Immature natural killer cell (primary cell): ENCODE results near the gene TTL. TPM values are rescaled to one million over a fixed set of nuclear protein-coding genes. Genes with fewer than 3 reads are reported as not detected.
"Not testable (repeated sequence)": the region's sequence is repeated elsewhere in the genome, so short reads cannot be mapped to it uniquely, and the experiment has no call there.

Experiments used
- DNase-seq, 3 donors: peaks; one replicate each; pipeline ENCODE4 v3.0.0; 2022; ENCODE audit warnings: mixed read lengths in 1 of 3
- H3K27ac Mint-ChIP-seq, 6 donors: one replicate each; pipeline ENCODE4 v1.8.0; 2020; ENCODE audit warnings: mixed read lengths in 6 of 6, mild to moderate bottlenecking in 5 of 6, inconsistent platforms in 4 of 6, moderate library complexity in 3 of 6
- H3K27me3 Mint-ChIP-seq, 3 donors: one replicate each; pipeline ENCODE4 v1.8.0; 2020 to 2021; ENCODE audit warnings: low read depth in 3 of 3, mild to moderate bottlenecking in 3 of 3, mixed read lengths in 3 of 3, moderate library complexity in 3 of 3, inconsistent platforms in 1 of 3
- H3K36me3 Mint-ChIP-seq, 3 donors: one replicate each; pipeline ENCODE4 v1.8.0; 2020; ENCODE audit warnings: mixed read lengths in 3 of 3, inconsistent platforms in 2 of 3, mild to moderate bottlenecking in 2 of 3
- H3K4me1 Mint-ChIP-seq, 2 donors: one replicate each; pipeline ENCODE4 v1.8.0; 2020; ENCODE audit warnings: inconsistent platforms in 2 of 2, mild to moderate bottlenecking in 2 of 2, mixed read lengths in 2 of 2, moderate library complexity in 1 of 2
- H3K4me3 Mint-ChIP-seq, 5 donors: one replicate each; pipeline ENCODE4 v1.8.0; 2020; ENCODE audit warnings: mild to moderate bottlenecking in 5 of 5, mixed read lengths in 5 of 5, inconsistent platforms in 3 of 5, moderate library complexity in 3 of 5
- H3K9me3 Mint-ChIP-seq, 6 donors: one replicate each; pipeline ENCODE4 v1.8.0; 2020; ENCODE audit warnings: mild to moderate bottlenecking in 6 of 6, mixed read lengths in 6 of 6, inconsistent platforms in 4 of 6, moderate library complexity in 3 of 6
- polyA plus RNA-seq, 3 donors: library from polyadenylated mRNA; unstranded; fragments of 300-500 nt; fragmentation: Illumina TruSeq; gene quantifications; one replicate each; pipeline ENCODE4 v1.2.3, GENCODE V29; 2021

Gene TTL
- 1 to 10 TPM; 1.6 to 2.1 (median 1.7) TPM for polyA plus RNA-seq

DNA sequence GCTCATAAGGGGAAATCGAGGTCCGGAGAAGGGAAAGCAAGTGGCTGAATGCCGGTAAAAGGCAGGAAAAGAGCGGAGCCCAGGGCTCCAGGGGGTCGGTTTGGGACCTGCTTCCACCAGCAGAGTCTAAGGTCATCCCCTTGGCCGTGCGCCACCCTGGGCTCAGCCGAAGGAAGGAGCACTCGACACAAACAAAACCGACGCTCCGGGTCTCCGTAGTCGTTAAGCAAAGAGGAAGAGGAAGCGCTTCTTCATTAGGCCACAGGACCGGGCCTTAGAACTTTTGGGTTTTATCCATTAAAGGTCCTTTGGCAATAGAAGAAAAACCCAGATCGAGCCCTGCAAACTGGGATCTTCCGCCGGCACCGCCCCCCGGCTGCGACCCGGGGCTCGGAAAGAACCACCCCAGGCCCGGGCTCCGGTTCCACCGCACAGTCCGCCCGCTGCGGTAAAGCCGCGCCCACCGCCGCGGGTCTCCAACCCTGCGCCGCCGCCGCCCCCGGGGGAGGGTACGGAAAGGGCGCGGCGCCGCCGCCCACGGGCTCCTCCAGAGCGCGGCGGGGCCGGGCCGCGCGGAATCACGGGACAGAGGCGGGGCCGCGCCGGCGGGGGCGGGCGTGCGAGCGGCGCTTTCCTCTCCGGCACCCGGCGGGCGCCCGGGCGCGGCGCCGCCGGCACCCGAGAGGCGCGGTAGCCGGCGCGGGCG, at the start of gene TTL:
Gene TTL (plus strand): TSS at position 629 of the 706 bp plus-strand sequence. CDS start 189 bp downstream, outside the sequence.
- H3K4me3 Mint-ChIP-seq: peak within 1 kb of the TSS; percentile 92 to 98 (median 94)
- peaks cover 30 to 32% of the 10 kb centered on the region in 2 donors for H3K4me1 Mint-ChIP-seq
- H3K27me3 Mint-ChIP-seq: peaks cover 2 to 13% (median 4%) of the 10 kb centered on the region in 3 donors
- H3K27ac Mint-ChIP-seq: peak within 1 kb of the TSS; percentile 89 to 93 (median 92)
- DNase-seq: peak; percentile 67 to 71 (median 71)
- no peaks in the 10 kb centered on the region for H3K36me3 Mint-ChIP-seq
- no peaks in the 10 kb centered on the region for H3K9me3 Mint-ChIP-seq

DNA sequence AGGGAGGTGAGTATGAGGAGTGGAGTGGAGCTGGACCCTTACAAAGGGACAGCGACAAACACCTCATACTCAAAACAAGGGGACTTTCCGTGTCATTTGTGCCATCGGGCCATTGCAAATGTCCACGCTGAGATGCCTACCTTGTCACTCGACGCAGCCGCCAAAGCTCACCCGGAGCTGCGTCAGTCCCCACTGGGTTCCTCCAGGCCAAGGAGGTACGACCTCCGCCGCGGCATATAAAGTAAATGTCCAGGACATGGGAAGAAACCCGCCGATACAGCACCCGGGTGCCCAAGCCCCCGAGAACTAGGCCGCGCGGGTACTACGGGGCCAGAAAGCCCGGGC, 49.6 kb upstream of the TTL start:
- H3K9me3 Mint-ChIP-seq, H3K27me3 Mint-ChIP-seq, H3K36me3 Mint-ChIP-seq: not testable (repeated sequence)
- Mint-ChIP-seq H3K4me3 (peak overlapping the region; percentile 71 to 81 (median 80)), H3K27ac (peak overlapping the region in 5 of 6 donors; percentile 46 to 88 (median 68)), H3K4me1 (peaks cover 13 to 29% of the 10 kb centered on the region in 2 donors)
- peak in 1 of 3 donors; percentile 31 for DNase-seq

- H3K9me3 Mint-ChIP-seq, H3K36me3 Mint-ChIP-seq, H3K27me3 Mint-ChIP-seq: not testable (repeated sequence)
- peak; percentile 21 to 61 (median 59) for DNase-seq
- peak overlapping the region in 5 of 6 donors; percentile 67 to 88 (median 73) for H3K27ac Mint-ChIP-seq
- peaks cover 13 to 29% of the 10 kb centered on the region in 2 donors for H3K4me1 Mint-ChIP-seq
- peak overlapping the region; percentile 71 to 81 (median 80) for H3K4me3 Mint-ChIP-seq
Measured at GRCh38 chr2:112432735-112433479, 49.0 kb upstream of the TTL start.

- H3K9me3 Mint-ChIP-seq, H3K36me3 Mint-ChIP-seq, H3K27me3 Mint-ChIP-seq: not testable (repeated sequence)
- H3K4me1 Mint-ChIP-seq: peaks cover 13 to 29% of the 10 kb centered on the region in 2 donors
- DNase-seq: peak; percentile 88 to 90 (median 88)
- peak within 1 kb of the TSS; percentile 71 to 81 (median 80) for H3K4me3 Mint-ChIP-seq
- peak within 1 kb of the TSS; percentile 68 to 88 (median 72) for H3K27ac Mint-ChIP-seq
Measured at GRCh38 chr2:112433480-112433879, 48.5 kb upstream of the TTL start, which contains the start of gene RGPD8. TSS of gene RGPD8 (minus strand) at chr2:112433645. CDS start at chr2:112433453, 192 bp downstream.

GRCh38 chr2:112433932-112434730, 47.8 kb upstream of the TTL start:
- no peaks in the 10 kb centered on the region for H3K9me3 Mint-ChIP-seq
- DNase-seq: no peak
- peak overlapping the region in 1 of 5 donors; percentile 24 for H3K4me3 Mint-ChIP-seq
- no peaks in the 10 kb centered on the region for H3K36me3 Mint-ChIP-seq
- peak overlapping the region in 2 of 6 donors; percentile 23 to 73 for H3K27ac Mint-ChIP-seq
- H3K27me3 Mint-ChIP-seq: peaks cover 0 to 3% (median 3%) of the 10 kb centered on the region in 3 donors
- H3K4me1 Mint-ChIP-seq: peaks cover 13 to 29% of the 10 kb centered on the region in 2 donors

GRCh38 chr2:112434890-112435715, 46.9 kb upstream of the TTL start:
- Mint-ChIP-seq H3K27ac (peak overlapping the region in 1 of 6 donors; percentile 36), H3K4me1 (peaks cover 11 to 25% of the 10 kb centered on the region in 2 donors)
- DNase-seq, H3K9me3 Mint-ChIP-seq, H3K27me3 Mint-ChIP-seq, H3K36me3 Mint-ChIP-seq, H3K4me3 Mint-ChIP-seq: not testable (repeated sequence)

DNA sequence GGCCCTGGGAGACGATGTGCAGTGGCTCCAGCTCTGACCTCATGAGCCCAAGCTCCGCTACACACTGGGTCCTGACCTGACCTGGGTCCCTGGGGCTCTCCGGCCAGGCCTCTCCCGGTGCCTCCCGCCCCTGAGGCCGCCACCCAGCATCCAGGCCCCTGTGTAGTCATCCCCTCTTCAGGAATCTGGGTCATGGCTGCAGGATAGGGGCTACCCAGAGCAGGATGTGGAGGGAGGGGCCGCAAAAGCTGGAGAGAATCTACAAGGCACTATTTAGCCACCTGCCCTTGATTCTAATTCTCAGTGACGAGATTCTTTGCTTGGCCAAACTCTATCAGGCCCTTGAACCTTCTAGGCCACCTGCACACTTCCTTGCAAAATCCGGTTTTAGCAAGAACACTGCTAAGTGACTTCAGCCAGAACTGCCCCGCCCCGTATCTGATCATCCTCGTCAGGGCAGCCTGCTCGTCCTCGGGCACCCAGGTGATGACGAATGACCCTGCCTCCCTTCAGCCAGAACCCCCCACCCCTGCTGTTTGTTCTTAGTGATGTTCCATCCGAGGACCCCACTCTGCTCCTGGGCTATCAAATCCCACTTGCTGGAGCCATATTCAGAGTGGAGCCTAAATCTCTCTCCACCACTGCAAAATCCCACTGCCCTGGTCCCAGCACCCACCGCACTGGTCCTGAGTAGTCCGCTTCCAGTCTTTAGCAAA, 46.1 kb upstream of the TTL start:
- Mint-ChIP-seq H3K4me1 (peaks cover 10 to 21% of the 10 kb centered on the region in 2 donors), H3K27ac (peak overlapping the region in 1 of 6 donors; percentile 70)
- H3K4me3 Mint-ChIP-seq, H3K9me3 Mint-ChIP-seq, DNase-seq, H3K36me3 Mint-ChIP-seq, H3K27me3 Mint-ChIP-seq: not testable (repeated sequence)

DNA sequence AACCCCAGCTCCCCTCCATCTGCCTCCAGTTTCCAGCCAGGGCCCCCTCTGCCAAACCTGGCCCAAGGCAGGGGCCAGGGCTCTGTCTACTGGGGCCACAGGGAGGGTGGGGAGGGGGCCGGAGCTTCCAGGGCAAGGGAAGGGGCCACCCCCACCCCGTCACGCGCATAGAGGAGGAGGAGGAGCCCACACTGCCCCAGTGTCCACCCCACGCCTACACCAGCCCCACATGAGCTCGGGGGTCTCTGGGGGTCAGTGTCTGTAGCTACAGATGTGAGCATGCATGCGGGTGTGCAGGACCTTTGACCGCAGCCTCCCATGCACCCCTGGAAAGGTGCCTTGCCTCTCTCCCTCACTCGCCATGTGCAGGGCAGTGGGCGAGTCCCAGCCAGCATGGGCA, 45.0 kb upstream of the TTL start:
- not testable (repeated sequence) for H3K9me3 Mint-ChIP-seq, H3K27me3 Mint-ChIP-seq, DNase-seq, H3K4me3 Mint-ChIP-seq, H3K36me3 Mint-ChIP-seq, H3K27ac Mint-ChIP-seq
- peaks cover 8 to 11% of the 10 kb centered on the region in 2 donors for H3K4me1 Mint-ChIP-seq

DNA sequence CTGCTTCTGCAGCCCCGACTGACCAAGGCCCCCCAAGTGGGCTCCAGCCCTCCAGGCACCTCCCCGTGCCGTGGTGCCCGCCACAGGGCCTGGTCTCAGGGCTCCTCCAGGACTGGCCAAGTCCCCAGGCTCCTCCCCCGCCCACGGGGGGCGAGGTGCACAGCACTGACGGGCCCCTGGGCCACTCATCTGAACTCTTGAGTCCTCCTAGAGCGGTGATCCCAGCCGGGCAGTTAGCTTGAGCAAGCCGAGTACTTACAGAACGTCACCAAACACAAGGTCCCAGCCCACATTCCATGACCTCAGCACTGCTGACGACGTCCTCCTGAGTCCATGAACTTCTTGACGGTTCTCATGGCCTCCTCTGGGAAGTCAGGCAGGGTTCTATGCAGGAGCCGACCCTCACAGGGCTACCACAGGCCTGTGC, 44.5 kb upstream of the TTL start:
- H3K4me1 Mint-ChIP-seq, DNase-seq, H3K4me3 Mint-ChIP-seq, H3K9me3 Mint-ChIP-seq, H3K27ac Mint-ChIP-seq, H3K36me3 Mint-ChIP-seq, H3K27me3 Mint-ChIP-seq: not testable (repeated sequence)

DNA sequence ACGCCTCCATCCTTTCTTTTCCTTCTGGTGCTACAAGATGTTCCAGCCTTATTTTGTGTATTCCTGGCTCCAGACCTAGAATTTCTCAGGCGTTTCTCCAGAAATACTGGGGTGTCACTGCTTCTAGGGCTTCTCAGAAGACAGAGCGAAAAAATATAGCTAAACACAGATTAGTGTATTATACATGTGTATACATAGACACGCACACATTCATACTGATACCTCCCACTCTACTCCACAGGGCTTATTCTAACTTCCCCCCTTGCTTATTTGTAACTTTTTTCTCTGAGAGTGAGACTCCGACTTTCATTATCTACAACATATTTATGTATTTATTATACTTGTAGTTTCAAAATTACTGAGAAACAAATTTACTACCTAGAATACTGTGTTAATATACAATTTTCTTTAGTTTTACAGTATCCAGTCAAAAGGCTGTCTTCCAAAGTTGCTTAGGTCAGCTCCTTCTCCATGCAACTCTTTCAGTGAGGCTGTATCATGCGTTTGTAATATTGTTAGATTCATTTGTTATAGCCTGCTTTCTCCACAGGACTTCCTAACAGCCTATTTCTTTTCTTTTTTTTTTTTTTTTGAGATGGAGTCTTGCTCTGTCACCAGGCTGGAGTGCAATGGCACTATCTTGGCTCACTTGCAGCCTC, 43.2 kb upstream of the TTL start:
- H3K36me3 Mint-ChIP-seq, H3K4me1 Mint-ChIP-seq, H3K27ac Mint-ChIP-seq, H3K9me3 Mint-ChIP-seq, H3K27me3 Mint-ChIP-seq, H3K4me3 Mint-ChIP-seq, DNase-seq: not testable (repeated sequence)

DNA sequence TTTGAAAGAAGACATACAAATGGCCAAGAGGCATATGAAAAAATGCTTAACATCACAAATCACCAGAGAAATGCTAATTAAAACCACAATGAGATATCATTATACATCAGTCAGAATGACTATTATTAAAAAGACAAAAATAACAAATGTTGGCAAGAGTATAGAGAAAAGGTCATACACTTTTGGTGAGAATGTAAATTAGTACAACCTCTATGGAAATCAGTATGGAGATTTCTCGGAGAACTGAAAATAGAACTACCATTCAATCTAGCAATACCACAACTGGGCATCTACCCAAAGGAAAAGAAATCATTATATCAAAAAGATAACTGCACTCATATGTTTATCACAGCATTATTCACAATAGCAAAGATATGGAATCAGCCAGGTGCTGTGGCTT, 37.7 kb upstream of the TTL start:
- H3K36me3 Mint-ChIP-seq, H3K27ac Mint-ChIP-seq, H3K4me3 Mint-ChIP-seq, H3K9me3 Mint-ChIP-seq, DNase-seq, H3K4me1 Mint-ChIP-seq: not testable (repeated sequence)
- H3K27me3 Mint-ChIP-seq: peaks cover 4 to 13% (median 6%) of the 10 kb centered on the region in 3 donors

DNA sequence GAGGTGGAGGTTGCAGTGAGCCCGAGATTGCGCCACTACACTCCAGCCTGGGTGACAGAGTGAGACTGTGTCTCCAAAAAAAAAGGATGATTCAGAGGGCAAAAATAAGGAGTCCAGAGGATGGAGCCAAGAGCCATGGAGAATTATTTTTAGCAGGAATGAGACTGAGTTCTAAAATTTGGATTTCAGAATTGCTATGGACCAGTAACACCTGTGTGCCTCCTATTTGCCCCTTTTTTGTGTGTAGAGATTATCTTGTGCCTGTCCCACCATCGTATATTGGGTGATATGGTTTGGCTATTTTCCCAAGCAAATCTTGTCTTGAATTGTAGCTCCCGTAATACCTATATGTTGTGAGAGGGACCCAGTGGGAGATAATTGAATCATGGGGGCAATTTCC, 32.1 kb upstream of the TTL start:
- Mint-ChIP-seq H3K36me3 (no peaks in the 10 kb centered on the region), H3K27ac (no peak overlapping the region), H3K9me3 (no peaks in the 10 kb centered on the region), H3K27me3 (peaks cover 0 to 5% (median 0%) of the 10 kb centered on the region in 3 donors), H3K4me1 (no peaks in the 10 kb centered on the region), H3K4me3 (no peak overlapping the region)
- DNase-seq: no peak
